ENCODE results near the gene DMPK.
"Not testable (repeated sequence)": the region's sequence is repeated elsewhere in the genome, so short reads cannot be mapped to it uniquely, and the experiment has no call there.

DMPK gene

GRCh38 chr19:45769821-45770191 lies 12.5 kb downstream of the DMPK start:
- FAIRE-seq (no peak), DNase-seq (ENCODE audit: low spot score) (peak; percentile 3)

- FAIRE-seq (peak; percentile 65), DNase-seq (ENCODE audit: low spot score) (peak; percentile 92)
Measured at GRCh38 chr19:45768984-45769782, 13.1 kb downstream of the DMPK start, which contains the start of gene SIX5. Gene SIX5 (minus strand): TSS chr19:45769252. CDS start chr19:45768844, 408 bp downstream.

DNA sequence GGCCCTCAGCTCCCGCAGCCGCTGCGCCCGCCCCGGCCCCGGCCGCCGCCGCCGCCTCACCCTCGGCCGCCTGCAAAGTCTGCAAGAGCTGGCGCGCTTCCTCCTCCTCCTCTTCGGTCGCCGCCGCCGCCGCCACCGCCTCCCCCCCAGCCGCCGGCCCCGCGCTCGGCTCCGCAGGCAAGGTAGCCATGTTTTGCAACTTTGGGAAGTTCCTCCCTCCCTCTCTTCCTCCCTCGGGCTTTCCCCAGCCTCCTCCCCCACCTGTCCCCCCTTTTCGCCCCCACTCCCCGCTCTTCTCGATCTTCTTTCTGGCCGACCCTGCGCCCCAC lies 13.7 kb downstream of the DMPK start:
- FAIRE-seq (no peak), DNase-seq (ENCODE audit: low spot score) (no peak)

- DNase-seq (ENCODE audit: low spot score) (peak; percentile 18), FAIRE-seq (no peak)
Measured at GRCh38 chr19:45767881-45768654, 14.2 kb downstream of the DMPK start.

DNA sequence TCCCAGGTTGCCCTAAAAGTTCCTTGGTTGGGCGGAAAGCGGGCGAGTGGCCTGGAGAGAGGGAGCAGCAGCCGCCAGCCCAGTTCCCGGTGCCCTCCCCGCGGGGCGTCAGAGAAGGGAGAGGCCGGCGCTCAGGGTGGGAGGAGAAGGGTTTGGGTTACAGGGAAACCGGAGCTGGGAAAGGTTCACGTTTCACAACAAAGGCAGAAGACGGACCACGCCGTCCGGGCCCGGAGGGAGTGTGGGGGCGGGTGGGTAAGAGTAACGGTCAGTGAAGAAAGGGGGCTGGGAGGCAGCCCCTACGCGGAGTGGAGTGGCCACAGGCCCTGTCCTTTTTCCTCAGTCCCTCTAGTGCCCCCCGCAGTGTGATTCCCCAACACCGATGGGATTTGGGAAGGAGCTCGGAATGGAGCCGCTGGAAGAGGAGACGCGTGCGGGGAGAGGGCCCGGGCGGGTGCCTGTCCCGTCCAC lies 14.8 kb downstream of the DMPK start:
- DNase-seq (ENCODE audit: low spot score) (peak; percentile 14), FAIRE-seq (no peak)

- DNase-seq (ENCODE audit: low spot score) (no peak), FAIRE-seq (no peak)
Measured at GRCh38 chr19:45766869-45767346, 15.4 kb downstream of the DMPK start.

- FAIRE-seq, result no peak
- DNase-seq (ENCODE audit: low spot score), result no peak
Measured at GRCh38 chr19:45766296-45766868, 15.9 kb downstream of the DMPK start.

DNA sequence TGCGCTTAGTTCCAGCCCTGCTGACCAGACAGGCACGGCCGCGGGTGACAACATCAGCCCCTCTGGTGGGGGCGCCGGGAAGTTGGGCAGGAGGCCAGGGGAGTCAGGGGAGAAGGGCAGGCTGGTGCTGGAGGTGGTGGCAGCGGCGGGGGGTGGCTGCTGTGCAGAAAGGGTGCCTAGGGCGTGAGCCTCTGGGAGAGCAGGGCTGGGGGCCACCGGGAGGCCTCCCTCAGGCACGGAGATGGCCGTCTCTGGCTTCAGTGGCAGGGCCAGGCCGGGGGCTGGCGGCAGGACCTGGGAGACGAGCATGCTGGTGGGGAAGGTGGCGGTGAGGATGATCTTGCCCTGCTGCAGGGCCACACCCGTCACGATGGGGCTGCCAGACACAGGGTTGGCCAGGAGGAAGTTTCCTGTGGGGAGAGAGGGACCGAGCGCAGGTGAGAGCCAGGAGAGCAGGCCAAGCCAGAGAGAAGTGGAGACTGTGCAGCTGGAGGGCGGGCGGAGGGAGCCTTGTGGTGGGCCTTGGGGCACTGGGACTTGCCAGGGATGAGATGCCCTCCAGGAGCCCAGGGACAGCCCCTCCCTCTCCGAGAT lies 16.5 kb downstream of the DMPK start:
- DNase-seq (ENCODE audit: low spot score), result no peak
- no peak for FAIRE-seq

GRCh38 chr19:45764945-45765701 lies 17.2 kb downstream of the DMPK start:
- no peak for FAIRE-seq
- no peak for DNase-seq (ENCODE audit: low spot score)

GRCh38 chr19:45764475-45764874 lies 17.8 kb downstream of the DMPK start:
- DNase-seq (ENCODE audit: low spot score), result no peak
- FAIRE-seq, result no peak

GRCh38 chr19:45763691-45764294 lies 18.5 kb downstream of the DMPK start:
- no peak for FAIRE-seq
- no peak for DNase-seq (ENCODE audit: low spot score)

- no peak for FAIRE-seq
- DNase-seq (ENCODE audit: low spot score), result no peak
Measured at GRCh38 chr19:45762870-45763631, 19.2 kb downstream of the DMPK start.

DNA sequence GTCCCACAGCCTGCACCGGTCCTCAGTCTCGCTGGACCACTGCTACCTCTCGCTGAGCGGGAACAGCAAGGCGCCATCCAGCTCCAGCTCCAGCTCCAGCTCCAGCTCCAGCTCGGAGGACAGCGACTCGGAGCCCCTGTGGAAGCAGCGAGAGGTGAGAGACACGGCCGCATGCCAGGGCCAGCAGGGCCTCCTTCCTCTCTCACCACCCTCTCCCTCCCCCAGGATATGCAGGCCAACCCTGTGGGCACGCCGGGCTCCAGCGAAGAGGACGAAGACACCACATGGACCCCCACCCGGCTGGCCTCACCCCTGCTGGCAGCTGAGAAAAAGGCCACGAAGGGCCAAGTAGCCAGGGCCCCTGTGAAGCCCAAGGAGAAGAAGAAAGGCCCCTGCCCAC lies 20.6 kb downstream of the DMPK start:
- DNase-seq (ENCODE audit: low spot score) (no peak), FAIRE-seq (no peak)

GRCh38 chr19:45758921-45759320 lies 23.4 kb downstream of the DMPK start:
- no peak for FAIRE-seq
- no peak for DNase-seq (ENCODE audit: low spot score)

GRCh38 chr19:45757695-45758094 lies 24.6 kb downstream of the DMPK start:
- no peak for FAIRE-seq
- no peak for DNase-seq (ENCODE audit: low spot score)

GRCh38 chr19:45754323-45754722 lies 28.0 kb downstream of the DMPK start:
- no peak for DNase-seq (ENCODE audit: low spot score)
- FAIRE-seq, result no peak

DNA sequence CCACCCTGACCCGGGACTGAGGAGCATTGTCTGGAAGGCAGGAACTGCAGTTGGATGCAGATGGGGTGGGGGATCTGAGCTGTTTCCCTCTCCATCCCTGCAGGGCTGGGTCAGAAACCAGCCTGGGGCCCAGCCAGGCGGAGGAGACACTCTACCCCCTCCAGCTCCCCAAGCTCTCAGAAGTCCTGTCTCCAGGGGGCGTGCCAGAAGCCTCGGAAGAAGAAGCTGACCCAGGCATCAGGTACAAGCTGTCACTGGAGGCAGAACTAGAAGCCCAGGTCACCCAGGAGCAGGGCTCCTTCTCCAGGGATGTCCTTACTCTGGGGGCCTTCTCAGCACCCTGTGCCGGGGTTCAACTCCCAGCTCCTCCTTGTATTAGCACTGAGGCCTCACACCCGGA lies 28.7 kb downstream of the DMPK start:
- no peak for DNase-seq (ENCODE audit: low spot score)

DNA sequence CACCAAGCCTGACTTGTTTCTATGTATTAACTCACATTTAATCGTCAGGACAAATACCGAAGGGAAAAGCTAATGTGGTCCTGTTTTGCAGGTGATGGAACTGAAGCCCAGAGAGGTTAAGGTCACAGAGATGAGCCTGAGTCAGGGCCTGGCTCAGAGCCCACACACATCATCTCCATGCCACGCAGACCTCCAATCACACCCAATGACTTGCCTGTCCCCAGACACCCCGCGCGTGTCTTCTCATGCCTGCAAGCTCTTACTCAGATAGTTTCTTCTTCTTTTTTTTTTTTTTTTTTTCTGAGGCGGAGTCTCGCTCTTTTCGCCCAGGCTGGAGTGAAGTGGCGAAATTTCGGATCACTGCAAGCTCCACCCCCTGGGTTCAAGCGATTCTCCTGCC lies 29.7 kb downstream of the DMPK start:
- DNase-seq (ENCODE audit: low spot score) (peak; percentile 31), FAIRE-seq (no peak)

More for the DNA sequence above, 28.7 kb downstream of the DMPK start:
- FAIRE-seq, result no peak

- not testable (repeated sequence) for DNase-seq (ENCODE audit: low spot score); FAIRE-seq
Measured at GRCh38 chr19:45751483-45751882, 30.8 kb downstream of the DMPK start.

- FAIRE-seq, result no peak
Measured at GRCh38 chr19:45747513-45747912, 34.8 kb downstream of the DMPK start.

More at GRCh38 chr19:45747513-45747912, 34.8 kb downstream of the DMPK start:
- no peak for DNase-seq (ENCODE audit: low spot score)
